ENCODE measurements around the gene ALK.

Gene ALK

DNA sequence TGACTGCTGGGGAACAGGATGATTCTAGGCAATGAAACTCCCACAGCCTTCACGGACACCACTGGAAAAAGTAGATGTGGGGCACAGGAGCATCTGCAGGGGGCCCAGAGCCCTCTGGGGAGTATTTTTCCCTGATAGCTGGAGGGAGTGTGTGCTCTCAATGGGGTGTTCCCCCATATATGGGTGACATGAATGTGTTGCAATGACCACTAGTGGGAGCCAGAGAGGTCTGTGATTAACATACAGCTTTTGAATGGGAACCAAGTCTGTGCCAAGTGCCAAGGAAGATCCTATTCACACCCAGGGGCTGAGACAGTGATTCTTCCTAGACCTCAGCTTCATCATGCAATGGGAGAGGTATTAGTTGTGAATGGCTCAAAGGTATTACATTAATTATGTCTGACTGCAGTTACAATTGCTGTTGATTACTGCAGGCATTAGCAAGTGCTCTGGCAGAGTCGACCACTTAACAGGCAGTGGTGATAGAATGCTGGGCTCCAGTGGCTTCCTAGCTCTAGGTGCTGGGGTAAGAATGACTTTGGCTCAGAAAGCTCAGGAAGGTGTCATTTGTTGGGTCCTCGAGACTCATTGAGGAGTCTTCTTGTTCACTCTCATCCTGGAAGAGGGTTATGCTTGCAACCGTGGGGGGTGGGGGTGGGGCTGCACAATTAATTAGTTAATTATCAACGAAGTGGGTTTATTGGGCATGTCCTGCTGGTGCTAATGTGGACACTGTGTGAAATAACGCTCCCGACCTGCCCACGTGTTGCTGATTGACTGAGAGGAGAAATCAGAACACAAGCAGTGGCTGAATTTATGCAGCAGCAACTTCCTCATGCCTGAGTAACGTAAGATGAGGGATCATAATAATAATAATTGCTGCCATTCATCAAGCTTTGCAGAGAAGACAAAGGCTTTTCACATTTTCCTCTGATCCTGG, 612.0 kb downstream of the ALK start:
- no peak for FAIRE-seq

DNA sequence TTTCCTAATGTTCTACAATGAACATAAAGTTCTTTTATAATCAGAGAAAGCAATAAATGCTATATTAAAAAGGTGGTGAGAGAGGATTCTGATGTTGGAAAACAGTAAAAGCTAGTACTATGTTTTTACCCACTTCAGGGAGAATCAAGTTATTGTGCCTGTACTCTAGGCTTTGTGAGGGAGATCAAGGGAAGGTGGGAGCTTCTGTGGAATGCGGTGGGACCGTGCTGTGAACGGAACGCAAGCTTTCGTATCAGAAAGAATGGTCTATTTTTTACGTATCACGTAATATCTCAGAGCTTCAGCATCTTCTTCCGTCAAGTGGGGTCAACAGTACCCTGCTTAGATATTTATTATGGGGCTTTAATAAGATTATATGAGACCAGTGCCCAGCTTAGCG, 613.0 kb downstream of the ALK start:
- no peak for FAIRE-seq

DNA sequence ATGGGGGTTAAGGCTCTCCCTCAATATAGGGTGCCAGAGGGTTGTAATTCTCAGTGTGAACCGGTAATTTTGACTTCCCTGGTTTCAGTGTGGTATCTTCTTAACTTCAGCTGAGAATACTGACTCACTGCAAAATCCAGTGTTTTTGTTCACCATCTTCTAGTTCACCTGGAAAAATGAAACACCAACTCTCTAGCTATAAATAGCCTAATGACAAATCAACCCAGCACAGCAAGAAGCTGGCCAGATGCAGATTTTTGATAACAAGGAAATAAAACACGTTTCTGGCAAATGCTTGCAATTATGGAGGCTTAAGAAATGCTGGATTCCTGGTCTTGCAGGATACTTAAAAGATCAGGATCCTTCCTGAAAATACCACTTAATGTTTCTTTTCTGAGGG, 613.9 kb downstream of the ALK start:
- no peak for FAIRE-seq

DNA sequence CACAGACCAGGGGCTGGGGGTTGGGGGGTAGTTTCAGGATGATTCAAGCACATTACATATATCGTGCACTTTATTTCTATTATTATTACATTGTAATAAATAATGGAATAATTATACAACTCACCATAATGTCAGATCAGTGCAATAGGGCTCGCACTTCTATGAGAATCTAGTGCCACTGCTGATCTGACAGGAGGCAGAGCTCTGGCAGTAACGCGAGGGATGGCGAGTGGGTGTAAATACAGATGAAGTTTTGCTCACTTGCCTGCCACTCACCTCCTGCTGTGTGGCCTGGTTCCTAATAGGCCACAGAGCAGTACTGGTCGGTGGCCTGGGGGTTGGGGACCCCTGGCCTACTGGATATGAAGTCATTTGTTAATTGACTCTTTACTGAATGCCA, 615.6 kb downstream of the ALK start:
- FAIRE-seq: no peak

DNA sequence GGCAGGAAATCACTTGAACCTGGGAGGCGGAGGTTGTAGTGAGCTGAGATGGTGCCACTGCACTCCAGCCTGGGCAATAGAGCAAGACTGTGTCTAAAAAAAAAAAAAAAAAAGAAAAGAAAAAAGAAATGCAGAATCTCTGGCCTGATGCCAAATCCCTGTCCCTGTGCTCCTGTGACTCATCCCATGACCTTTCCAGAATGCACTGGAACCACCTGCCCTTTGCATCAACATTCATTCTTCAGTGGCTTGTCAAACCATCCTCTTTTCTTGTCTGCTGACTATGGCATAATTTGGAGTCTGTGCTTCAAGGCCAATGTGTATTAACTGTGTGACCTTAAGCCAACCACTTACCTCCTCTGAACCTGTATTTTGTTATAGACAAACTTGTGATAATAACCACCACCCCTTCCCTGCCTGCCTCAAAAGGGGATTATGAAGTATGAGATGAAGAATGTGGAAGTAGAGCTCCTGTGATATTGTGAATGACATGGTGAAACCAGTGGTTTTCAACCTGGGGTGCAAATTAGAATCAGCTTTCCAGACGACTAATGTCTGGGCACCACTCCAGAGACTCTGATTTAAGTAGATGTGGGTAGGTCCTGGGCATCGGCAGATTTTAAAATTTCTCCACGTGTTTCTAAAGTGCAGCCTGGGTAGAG, 616.9 kb downstream of the ALK start:
- no peak for FAIRE-seq

DNA sequence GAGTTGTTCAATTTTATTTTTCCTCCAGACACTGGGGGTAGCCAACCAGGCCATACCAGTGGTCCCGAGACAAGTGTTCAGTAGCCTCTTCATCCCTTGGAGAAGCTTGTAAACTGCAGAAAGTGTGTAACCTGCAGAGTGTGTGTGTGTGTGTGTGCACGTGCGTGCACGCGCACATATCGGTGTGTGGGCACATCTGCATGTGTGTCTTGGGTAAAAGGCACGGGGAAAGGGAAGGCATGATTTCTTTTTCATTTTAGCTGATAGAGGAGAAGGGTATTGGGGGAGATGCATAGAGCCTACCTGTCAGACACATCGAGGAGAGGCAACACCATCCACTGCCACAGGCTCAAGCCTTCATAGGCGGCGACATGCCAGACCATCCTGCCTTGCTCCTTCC, 624.8 kb downstream of the ALK start:
- FAIRE-seq: no peak

DNA sequence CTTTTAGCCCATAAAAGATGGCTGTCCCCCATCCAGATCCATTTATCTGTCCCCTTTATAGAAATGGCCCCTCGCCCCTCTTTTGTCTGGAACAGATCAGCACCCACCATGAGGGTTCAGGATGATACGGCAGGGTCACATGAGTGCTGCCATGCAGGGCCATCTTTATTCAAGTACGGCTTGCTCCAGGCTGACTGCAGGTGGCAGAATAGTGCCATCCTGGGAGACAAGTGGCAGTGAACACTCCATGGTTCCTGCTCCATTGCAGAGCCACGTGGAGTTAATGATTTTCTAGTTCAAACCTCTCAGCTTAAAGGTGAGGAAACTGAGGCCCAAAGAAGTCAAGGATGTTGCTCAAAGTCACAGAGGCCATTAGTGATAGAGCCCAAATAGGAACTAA, 625.5 kb downstream of the ALK start:
- no peak for FAIRE-seq

DNA sequence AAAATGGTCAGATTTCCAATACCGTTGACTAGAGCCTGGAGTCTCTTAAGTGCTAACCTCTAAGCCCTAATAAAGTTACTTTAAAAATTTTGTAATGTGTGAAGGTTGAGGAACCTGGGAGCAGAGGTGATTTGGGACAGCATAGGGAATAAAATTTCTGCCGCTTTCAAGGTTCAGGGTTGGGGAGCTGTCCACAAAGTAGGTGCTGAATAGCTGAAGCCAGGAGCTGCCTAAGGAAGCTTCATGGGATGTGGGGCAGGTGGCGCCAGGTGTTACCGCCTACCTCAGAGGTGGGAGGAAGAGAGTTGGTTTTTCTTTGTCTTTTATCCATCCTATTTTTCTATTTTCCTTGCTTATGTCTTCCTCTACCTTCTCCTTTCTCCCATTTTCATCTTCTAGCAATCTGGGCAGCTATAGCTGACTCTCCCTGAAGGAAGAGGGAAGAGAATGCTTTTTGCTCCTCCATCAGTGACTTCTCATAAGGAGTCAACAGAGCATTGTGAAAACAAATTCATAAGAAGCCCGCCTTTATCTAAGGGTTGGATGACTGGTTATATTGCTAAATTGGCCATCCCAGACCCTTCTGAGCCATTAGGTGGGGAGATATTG, 627.5 kb downstream of the ALK start:
- FAIRE-seq: no peak

DNA sequence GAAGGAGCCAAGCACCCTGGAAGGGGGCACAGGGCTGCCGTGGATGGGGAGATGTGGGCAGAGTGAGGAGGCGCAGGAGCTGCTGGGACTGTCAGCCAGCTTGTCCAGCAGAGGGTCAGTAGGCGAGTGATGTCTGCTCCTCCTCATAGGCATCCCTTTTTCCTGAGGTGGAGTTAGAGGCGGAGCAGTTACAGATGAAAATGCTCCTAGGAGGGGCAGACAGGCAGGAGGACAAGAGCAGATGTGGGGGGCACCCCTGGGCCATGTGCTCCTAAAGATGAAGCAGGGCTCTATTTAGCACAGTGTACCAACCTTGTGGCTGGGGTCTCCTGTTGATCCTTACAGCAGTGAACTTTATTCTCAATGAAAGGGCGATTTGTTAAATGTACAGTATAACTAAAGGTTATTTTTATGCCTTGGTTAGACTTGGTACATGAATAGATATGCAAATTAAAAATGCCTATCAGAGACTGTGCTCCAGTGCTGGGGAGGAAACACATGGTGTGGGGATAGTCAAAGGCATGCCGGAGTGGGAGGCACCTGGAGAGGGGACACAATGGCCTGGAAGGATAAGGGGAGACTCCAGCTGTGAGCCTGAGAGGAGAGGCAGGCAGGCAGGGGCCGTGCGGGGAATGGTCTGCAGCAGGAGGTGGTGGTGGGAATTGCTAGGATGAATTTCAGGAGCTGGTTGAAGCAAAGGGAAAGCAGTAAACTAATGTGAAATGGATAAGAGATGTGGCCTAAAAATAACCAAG, 630.9 kb downstream of the ALK start:
- FAIRE-seq: no peak

DNA sequence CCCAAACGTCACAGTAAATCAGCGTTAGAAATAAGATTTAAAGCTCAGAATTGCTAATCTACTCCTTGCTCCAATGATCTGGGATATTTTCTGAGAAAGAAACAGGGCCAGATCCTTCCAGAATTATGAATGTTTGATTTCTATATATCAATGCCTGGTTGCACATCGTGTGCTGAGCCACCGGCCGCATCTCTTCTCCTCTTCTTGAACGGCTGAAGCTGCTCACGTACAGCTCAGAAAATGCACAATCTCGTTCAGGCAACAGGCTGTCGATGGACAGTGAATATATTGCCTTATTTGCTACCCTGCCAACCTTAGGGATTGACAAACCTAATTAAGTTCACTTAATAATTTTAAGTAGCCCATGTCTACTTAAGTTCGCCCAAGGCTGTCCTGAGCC, 636.7 kb downstream of the ALK start:
- no peak for FAIRE-seq

DNA sequence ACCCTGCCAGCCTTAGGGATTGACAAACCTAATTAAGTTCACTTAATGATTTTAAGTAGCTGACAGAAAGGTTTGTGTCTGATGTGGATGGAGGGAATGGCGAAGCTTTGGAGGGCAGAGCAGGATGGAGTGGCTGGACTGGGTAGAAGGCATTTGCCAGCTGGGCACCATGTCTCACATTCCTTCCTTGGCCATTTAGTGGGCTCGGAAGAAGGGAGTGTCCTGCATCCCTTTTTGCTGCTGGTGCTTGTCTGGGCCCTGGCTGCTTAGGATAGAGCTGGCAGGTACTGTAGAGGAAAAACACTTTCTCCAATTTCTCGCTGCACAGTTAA, 639.5 kb downstream of the ALK start:
- no peak for FAIRE-seq

DNA sequence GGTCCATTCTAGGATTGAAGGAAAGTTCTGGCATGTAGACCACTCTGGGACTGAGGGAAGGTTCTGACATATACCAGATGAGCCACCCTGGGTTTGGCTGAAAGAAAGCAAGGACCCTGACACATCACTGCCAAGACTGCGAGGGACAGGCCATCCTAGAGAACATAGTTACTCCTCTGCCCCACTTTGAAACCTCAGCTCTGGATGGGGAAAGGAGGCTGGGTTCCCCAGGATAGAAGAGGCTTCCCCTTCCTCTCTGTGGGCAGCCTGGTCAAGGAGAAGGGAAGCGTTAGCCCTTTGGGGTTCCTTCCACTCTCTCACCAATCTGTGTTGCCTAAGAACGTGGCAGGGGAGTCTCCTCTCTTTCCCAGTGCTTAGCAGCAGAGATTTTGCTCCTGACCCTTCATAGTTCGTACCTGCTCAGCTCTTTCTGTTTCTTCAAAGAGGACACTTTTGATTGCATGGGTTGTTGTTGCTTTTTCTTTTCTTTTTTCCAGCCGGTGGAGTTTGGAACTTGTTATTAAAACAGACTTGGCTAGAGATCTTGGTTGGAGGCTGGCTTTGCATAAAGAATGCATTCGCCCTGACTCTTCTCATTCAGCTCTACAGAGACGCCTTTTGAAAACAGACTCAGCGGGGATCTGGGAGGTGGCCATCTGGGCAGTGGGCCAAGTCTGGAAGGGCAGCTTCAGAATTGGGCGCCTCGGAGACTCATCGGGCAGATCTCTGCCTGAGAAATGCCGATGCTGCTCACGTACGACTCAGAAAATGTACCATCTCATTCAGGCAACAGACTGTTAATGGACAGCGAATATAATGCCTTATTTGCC, 640.1 kb downstream of the ALK start:
- no peak for FAIRE-seq

DNA sequence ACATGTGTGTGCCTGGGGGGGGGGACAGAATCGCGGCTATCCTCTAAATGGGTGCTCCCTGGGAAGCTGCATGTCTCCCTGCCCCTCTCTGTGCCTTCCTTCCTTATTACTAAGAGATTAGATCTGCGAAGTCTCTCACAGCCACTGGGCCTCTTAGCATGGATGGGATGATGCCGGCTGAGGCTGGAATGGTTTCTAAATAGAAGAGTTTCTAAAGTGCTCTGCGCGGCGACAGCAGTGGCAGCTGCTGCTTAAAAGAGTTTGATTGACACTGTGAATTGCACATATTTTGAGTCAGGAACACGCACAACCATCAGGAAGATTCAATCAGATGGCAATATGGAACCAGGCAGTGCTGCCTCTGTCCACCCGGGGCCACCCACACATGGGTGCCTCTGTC, 642.4 kb downstream of the ALK start:
- no peak for FAIRE-seq

DNA sequence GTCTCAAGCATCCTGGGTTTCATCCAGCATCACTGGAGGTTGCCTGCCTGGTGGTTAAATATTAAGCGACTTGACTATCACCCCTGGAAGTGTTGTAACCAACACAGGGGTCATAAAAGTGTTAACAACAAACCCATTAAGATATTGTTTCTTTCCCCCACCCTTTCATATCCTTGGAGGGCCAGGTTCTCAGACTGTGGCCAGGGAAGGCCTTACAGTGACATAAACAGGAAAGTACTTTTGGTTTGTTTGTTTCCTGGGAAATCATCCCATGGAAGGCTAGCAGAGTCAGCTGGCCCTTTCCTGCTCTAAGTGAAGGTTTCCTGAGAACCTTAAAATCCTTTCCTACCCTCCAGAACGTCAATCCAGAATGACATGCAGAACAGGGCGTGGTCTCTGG, 645.2 kb downstream of the ALK start:
- FAIRE-seq: no peak

DNA sequence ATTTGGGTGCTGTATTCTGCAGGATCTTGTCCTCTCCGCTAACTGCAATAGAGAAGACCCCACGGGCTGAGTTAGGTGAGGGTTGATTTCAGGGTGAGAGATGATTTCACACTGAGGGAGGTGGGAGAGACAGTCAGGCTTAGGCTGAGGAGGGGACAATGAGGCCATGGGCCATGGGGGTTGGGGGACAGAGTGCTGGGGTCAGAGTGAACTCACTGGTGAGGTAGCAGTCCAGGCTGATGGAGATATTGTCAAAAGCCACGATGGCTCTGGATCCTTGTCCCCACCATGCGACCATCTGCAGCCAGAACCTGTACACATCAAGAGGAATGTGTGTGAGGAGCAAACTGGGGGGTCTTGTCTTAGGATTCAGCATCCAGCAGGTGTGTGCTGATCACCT, 646.2 kb downstream of the ALK start:
- FAIRE-seq: no peak

DNA sequence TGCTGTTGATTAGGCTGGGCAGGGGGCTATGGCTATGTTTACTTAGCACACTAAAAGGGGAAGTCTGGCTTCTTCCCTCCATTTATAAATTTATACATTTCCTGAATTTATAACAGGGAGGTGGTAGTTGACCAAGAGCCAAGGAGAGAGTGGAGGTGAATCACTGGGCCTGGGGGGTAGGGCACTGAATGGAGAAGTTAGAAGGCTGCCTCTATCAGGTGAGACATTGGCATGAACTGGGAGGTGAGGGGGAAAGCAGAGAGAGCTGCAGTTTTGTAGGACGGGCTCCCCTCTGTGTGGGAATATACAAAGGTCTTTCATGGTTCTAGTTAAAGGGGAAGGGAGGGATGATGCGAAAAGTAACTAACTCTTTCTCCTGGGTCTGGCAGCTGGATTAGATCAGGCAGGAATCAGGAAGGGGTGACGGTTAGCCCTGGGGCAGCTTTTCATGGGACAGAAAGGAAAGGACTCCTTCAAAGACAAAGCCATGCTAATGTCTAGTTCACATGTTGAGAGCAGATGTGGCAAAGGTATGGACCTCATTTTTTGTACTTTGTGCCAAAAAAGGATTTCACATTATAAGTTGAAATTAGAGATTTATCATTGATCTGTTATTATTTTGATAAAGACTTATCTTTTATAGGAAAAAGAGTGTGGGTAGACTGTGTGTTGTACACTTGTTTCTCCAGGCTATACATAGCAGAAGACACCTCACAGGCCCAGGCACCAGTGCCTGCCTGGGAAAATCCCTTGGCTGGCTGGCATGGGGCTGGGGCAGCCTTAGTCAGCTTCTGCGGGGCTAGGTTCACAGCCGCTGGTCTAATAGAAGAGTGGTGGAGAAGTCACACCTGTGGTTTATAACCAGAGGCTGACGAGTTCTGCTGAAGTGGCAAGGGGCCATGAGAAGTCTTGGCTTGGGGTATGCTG, 647.4 kb downstream of the ALK start:
- FAIRE-seq: no peak

DNA sequence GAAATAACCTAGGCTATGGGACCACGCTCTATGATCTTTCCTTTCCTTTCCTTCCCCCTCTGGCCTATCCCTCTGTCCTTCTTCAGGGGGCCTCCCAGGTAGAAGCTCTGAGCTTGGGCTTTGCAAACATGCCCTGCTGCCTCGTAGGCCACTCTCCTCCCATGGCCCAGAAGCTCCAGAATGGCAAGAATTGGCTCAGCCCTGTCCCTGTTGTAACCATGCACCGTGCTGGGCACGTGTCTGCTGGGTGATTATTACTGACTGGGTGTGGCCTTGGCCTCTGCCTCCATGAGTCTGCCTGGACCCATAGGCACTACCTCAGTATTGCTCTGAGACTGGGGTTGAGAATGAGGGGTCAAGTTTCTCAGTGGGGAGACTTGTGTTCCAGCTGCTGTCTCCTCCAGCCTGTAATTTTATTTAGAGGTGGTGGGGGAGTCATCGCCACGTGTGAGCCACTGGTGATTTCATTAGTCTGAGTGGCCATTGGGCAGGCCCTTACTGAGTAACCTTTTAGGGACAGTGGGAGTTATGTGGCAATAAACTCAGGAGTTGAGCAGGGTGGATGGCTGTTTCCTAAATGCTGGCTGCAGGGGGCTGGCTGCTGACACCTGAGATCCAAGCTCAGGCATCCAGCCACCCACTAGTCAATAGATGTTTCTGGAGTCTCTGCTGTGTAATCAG, 648.2 kb downstream of the ALK start:
- no peak for FAIRE-seq

DNA sequence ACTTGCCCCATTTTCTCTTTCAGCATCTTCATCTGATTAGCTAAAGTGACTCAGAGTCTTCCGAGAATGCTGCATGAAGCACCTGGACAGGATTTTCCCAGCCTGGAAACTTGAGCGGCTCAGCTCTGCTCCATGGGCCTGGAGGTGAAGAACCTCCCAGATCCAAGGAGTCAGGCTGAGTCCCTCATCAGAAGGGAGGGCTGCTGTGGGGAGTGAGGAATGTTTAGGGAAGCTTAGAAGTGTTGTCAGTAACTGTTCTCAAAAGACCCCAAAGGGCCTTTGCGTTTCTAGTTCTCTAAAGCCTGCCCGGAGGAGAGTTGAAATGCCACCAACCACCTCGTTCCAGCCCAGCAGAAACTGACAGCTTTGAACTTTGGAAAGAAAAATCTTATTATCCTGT, 649.1 kb downstream of the ALK start:
- FAIRE-seq: no peak

DNA sequence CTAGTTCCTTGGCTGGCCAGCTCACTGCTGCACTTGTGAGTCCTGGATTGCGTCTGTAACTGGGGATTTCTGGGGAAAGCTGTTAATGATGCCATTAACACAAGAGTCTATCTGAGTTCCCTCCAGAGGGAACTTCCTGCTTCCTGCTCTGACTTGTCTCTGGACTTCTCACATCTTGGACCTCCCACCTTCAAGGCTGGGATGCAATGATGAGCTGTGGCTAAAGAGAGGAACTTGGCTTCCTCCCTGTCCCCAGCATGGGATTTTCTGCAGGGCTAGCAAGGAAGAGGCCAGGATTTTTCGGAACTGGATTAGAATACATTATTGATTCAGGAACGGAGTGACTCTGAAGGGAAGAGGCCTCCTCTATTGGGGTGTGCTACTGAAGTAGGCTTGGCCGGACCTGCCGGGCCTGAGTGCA, 650.7 kb downstream of the ALK start:
- no peak for FAIRE-seq

DNA sequence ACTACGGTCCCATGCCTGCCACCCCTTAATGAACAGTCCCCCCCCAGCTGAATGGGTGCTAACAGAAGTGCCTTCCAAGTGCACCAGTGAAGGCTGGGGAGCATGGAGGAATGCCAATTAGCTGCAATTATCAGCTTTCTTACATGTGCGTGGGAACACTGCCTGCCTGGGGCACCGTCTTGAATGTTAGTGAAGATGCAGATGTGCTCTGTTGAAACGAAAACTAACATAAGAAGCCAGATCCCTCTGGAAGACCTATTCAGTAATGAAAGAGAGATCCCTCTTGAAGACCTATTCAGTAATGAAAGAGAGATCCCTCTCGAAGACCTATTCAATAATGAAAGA, 651.6 kb downstream of the ALK start:
- no peak for FAIRE-seq
